Fibroblast of lung (primary cell): ENCODE results near the gene FBLN1.

Source experiments
- CTCF ChIP-seq, 2 donors: IDR thresholded peaks in 1 of 2; conservative IDR thresholded peaks in 1 of 2; 1 replicate in 1 of 2; 2 replicates in 1 of 2; pipeline ENCODE4 v1.5.1; 2011 to 2012; ENCODE audit warnings: low read length in 2 of 2, control low read depth in 1 of 2, inconsistent platforms in 1 of 2, low read depth in 1 of 2, mild to moderate bottlenecking in 1 of 2
- EZH2 ChIP-seq: IDR thresholded peaks from 2 replicates; pipeline ENCODE4 v1.5.1; 2012; ENCODE audit warnings: low read length, control low read depth, mild to moderate bottlenecking; ENCODE audit errors: missing control alignments

GRCh38 chr22:45602824-45603595, 100.3 kb downstream of the FBLN1 start:
- no peak for TF ChIP-seq CTCF (conservative IDR thresholded peaks at IDR 0.05 in 1 of 2, IDR thresholded peaks at IDR 0.05 in 1 of 2; ENCODE audit: low read depth in 1 of 2, low read length in 2 of 2)
- no peak for TF ChIP-seq EZH2
